H9 (cell line): ENCODE data around the gene WASF3. TPM values are rescaled to one million over a fixed set of nuclear protein-coding genes. Genes with fewer than 3 reads are reported as not detected.

Source experiments
- DNase-seq: peaks from one replicate; pipeline ENCODE4 v3.0.0-alpha.2; 2017
- H2AFZ ChIP-seq: one replicate; pipeline ENCODE4 v1.6.1; 2013; ENCODE audit warnings: mild to moderate bottlenecking, low read length, control low read depth, moderate library complexity
- H2AK5ac ChIP-seq: 2 replicates; pipeline ENCODE4 v1.6.1; 2013; ENCODE audit warnings: low read length, control low read depth, mixed read lengths; ENCODE audit not compliant: insufficient read length
- H2BK120ac ChIP-seq: one replicate; pipeline ENCODE4 v1.6.1; 2013; ENCODE audit warnings: low read depth, mild to moderate bottlenecking, low read length, control low read depth, inconsistent platforms; ENCODE audit not compliant: poor library complexity, severe bottlenecking
- H2BK12ac ChIP-seq: 2 replicates; pipeline ENCODE4 v1.6.1; 2013; ENCODE audit warnings: low read length, control low read depth, mixed read lengths, low read depth; ENCODE audit not compliant: insufficient read length
- H2BK15ac ChIP-seq: 2 replicates; pipeline ENCODE4 v1.6.1; 2013; ENCODE audit warnings: low read depth, low read length, control low read depth
- H2BK20ac ChIP-seq: one replicate; pipeline ENCODE4 v1.6.1; 2013; ENCODE audit warnings: low read depth, mild to moderate bottlenecking, low read length, control low read depth, inconsistent platforms; ENCODE audit not compliant: poor library complexity, severe bottlenecking
- H2BK5ac ChIP-seq: 2 replicates; pipeline ENCODE4 v1.6.1; 2013; ENCODE audit warnings: low read length, control low read depth, mixed read lengths; ENCODE audit not compliant: insufficient read length
- H3K14ac ChIP-seq: 2 replicates; pipeline ENCODE4 v1.6.1; 2013; ENCODE audit warnings: low read length, control low read depth; ENCODE audit not compliant: insufficient read depth
- H3K18ac ChIP-seq: 2 replicates; pipeline ENCODE4 v1.6.1; 2013; ENCODE audit warnings: low read depth, mild to moderate bottlenecking, mixed read lengths, low read length, control low read depth; ENCODE audit not compliant: insufficient read length
- H3K23ac ChIP-seq: 2 replicates; pipeline ENCODE4 v1.6.1; 2013; ENCODE audit warnings: low read length, control low read depth, mixed read lengths, low read depth; ENCODE audit not compliant: insufficient read length
- H3K23me2 ChIP-seq: 2 replicates; pipeline ENCODE4 v1.6.1; 2013; ENCODE audit warnings: low read depth, mild to moderate bottlenecking, mixed read lengths, low read length, control low read depth; ENCODE audit not compliant: insufficient read length, poor library complexity, severe bottlenecking
- H3K27ac ChIP-seq: 2 replicates; pipeline ENCODE4 v1.5.1; 2013; ENCODE audit warnings: low read length, control low read depth, mixed read lengths, low read depth; ENCODE audit not compliant: insufficient read length
- H3K27me3 ChIP-seq: 2 replicates; pipeline ENCODE4 v1.6.1; 2013; ENCODE audit warnings: low read length, control low read depth, inconsistent platforms; ENCODE audit not compliant: insufficient read depth
- H3K4ac ChIP-seq: 2 replicates; pipeline ENCODE4 v1.6.1; 2013; ENCODE audit warnings: low read depth, mild to moderate bottlenecking, control low read depth, inconsistent platforms, low read length, moderate library complexity
- H3K4me1 ChIP-seq: 2 replicates; pipeline ENCODE4 v1.6.1; 2013; ENCODE audit warnings: low read length, control low read depth, inconsistent platforms; ENCODE audit not compliant: insufficient read depth
- H3K4me2 ChIP-seq: 2 replicates; pipeline ENCODE4 v1.6.1; 2013; ENCODE audit warnings: low read length, control low read depth, mixed read lengths; ENCODE audit not compliant: insufficient read length, insufficient read depth
- H3K56ac ChIP-seq: 2 replicates; pipeline ENCODE4 v1.6.1; 2013; ENCODE audit warnings: low read depth, mild to moderate bottlenecking, mixed read lengths, low read length, control low read depth; ENCODE audit not compliant: insufficient read length
- H3K79me1 ChIP-seq: 2 replicates; pipeline ENCODE4 v1.6.1; 2013; ENCODE audit warnings: low read depth, mild to moderate bottlenecking, moderate library complexity, low read length, control low read depth, inconsistent platforms; ENCODE audit not compliant: insufficient read depth, poor library complexity, severe bottlenecking
- H3K79me2 ChIP-seq: 2 replicates; pipeline ENCODE4 v1.6.1; 2013; ENCODE audit warnings: low read length, control low read depth, inconsistent platforms; ENCODE audit not compliant: insufficient read depth
- H3K9ac ChIP-seq: 2 replicates; pipeline ENCODE4 v1.6.1; 2013; ENCODE audit warnings: low read length, control low read depth, mixed read lengths; ENCODE audit not compliant: insufficient read length; ENCODE audit errors: extremely low read depth
- H3K9me3 ChIP-seq: one replicate; pipeline ENCODE4 v1.6.1; 2013; ENCODE audit warnings: low read depth, low read length, inconsistent platforms; ENCODE audit not compliant: control insufficient read depth
- H3T11ph ChIP-seq: one replicate; pipeline ENCODE4 v1.6.1; 2013; ENCODE audit warnings: mild to moderate bottlenecking, low read length, control low read depth, inconsistent platforms
- H4K20me1 ChIP-seq: one replicate; pipeline ENCODE4 v1.6.1; 2013; ENCODE audit not compliant: control insufficient read depth, insufficient read length, insufficient read depth
- H4K5ac ChIP-seq: 2 replicates; pipeline ENCODE4 v1.6.1; 2013; ENCODE audit warnings: low read depth, mild to moderate bottlenecking, mixed read lengths, low read length, control low read depth; ENCODE audit not compliant: insufficient read length
- H4K8ac ChIP-seq: replicated peaks from 2 replicates; pipeline ENCODE4 v1.6.1; 2013; ENCODE audit warnings: low read length, control low read depth, mixed read lengths, low read depth; ENCODE audit not compliant: insufficient read length
- H4K91ac ChIP-seq: 2 replicates; pipeline ENCODE4 v1.6.1; 2013; ENCODE audit warnings: low read depth, mild to moderate bottlenecking, moderate library complexity, mixed read lengths, low read length, control low read depth; ENCODE audit not compliant: insufficient read length
- H3K27ac Mint-ChIP-seq, 3 experiments: 2 replicates in 2 of 3; 3 replicates in 1 of 3; pipeline ENCODE4 v1.8.0; 2020 to 2021; ENCODE audit warnings: mixed read lengths in 3 of 3, mild to moderate bottlenecking in 1 of 3, moderate library complexity in 1 of 3
- H3K27me3 Mint-ChIP-seq: 2 replicates; pipeline ENCODE4 v1.8.0; 2021; ENCODE audit warnings: low read depth, mild to moderate bottlenecking, moderate library complexity, mixed read lengths
- H3K36me3 Mint-ChIP-seq, 3 experiments: 2 replicates in 2 of 3; 3 replicates in 1 of 3; pipeline ENCODE4 v1.8.0; 2020 to 2021; ENCODE audit warnings: low read depth in 3 of 3, mixed read lengths in 3 of 3; ENCODE audit not compliant: insufficient read depth in 1 of 3
- H3K4me1 Mint-ChIP-seq, 2 experiments: 2 replicates each; pipeline ENCODE4 v1.8.0; 2020; ENCODE audit warnings: mixed read lengths in 2 of 2
- H3K4me3 Mint-ChIP-seq, 2 experiments: 2 replicates in 1 of 2; 3 replicates in 1 of 2; pipeline ENCODE4 v1.8.0; 2020 to 2021; ENCODE audit warnings: mild to moderate bottlenecking in 2 of 2, mixed read lengths in 2 of 2, moderate library complexity in 1 of 2
- H3K9me3 Mint-ChIP-seq, 2 experiments: 2 replicates in 1 of 2; 3 replicates in 1 of 2; pipeline ENCODE4 v1.8.0; 2020; ENCODE audit warnings: mild to moderate bottlenecking in 2 of 2, mixed read lengths in 2 of 2, moderate library complexity in 1 of 2
- WGBS: extraction: QIAGEN DNeasy Blood & Tissue Kit; methylation state at CpG from one replicate; pipeline ENCODE4 v1.1.7; 2013; ENCODE audit warnings: missing lambda C conversion rate, low lambda C conversion rate, mixed read lengths; ENCODE audit not compliant: insufficient read length; ENCODE audit errors: extremely low coverage; 5-methylcytosine and 5-hydroxymethylcytosine counted together
- total RNA-seq: library from RNA; stranded (reverse); gene quantifications from 2 replicates; pipeline ENCODE4 v1.2.1, GENCODE V29; 2021
- TF ChIP-seq, protein P1 (sequence below): fragments of 200-600 bp; sonication (generic); conservative IDR thresholded peaks from 3 replicates; pipeline ENCODE4 v1.8.0; 2021; ENCODE audit warnings: antibody characterized with exemption, mild to moderate bottlenecking

The WASF3 gene
- total RNA-seq, 1 experiment from 2014 or later, result 22.2 TPM

DNA sequence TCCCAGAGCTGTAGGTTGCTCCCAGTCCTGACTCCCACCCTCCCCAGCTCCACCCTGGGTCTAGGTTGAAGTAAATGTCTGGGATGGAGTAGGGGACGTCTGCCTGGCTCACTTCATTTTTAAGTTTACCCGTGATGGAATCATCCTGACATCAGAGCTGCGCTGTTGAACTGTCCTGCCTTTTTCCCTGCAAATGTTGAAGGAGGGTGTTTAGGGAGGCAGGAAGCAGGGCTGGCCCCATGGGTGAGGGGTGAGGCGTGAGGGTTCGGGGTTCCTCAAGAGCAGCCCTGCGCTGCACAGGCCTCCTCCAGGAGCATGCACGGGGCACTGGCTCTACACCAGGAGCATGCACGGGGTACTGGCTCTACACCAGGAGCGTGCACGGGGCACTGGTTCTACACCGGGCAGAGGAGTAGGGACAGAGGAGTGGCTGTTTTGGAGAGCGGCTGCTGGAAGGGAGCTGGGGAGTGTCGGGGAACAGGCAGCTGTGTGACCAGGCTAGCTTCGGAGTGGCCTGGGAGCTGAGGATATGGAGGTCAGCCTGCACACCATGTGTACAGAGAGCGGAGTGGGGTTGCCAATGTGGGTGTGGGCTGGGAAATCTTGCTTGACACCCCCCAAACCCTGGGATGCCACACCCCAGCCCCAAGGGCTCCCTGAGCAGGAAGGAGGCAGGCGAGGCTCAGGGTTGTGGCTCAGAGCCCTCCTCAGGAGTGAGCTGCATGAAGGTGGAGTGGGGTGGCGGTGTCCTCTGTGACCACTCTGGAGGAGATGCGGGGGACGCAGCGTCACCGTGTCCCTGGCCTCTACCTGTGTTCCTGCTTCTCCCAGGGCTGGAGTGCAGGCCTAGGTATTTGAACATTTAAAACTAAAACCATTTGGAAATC is 139.8 kb downstream of the WASF3 start:
- H3K9ac ChIP-seq, result no peak overlapping the region
- H3K9me3 ChIP-seq, result no peaks in the 10 kb centered on the region
- no peak for DNase-seq
- no peak overlapping the region for H3K23ac ChIP-seq
- no peak overlapping the region for H3K27ac ChIP-seq
- H2BK120ac ChIP-seq, result no peak overlapping the region
- Mint-ChIP-seq H3K27ac (no peak overlapping the region), H3K4me1 (peaks cover 14 to 17% of the 10 kb centered on the region in 2 experiments), H3K9me3 (no peaks in the 10 kb centered on the region; a peak in 1 of 5 replicates), H3K27me3 (peaks cover 15% of the 10 kb centered on the region), H3K36me3 (peaks cover 0 to 4% (median 0%) of the 10 kb centered on the region in 3 experiments; a peak in 4 of 7 replicates), H3K4me3 (no peak overlapping the region)
- no peak overlapping the region; the same call in 1 of the 2 replicates for H3K14ac ChIP-seq
- no peak overlapping the region for H2BK15ac ChIP-seq
- H4K5ac ChIP-seq, result no peak overlapping the region
- no peaks in the 10 kb centered on the region for H3K79me1 ChIP-seq
- no peaks in the 10 kb centered on the region for H3K27me3 ChIP-seq
- no peaks in the 10 kb centered on the region for H3K23me2 ChIP-seq
- no CpG with 5 or more reads among the region's 21 CpGs for WGBS
- no peak overlapping the region for H4K8ac ChIP-seq
- TF ChIP-seq, protein P1, sequence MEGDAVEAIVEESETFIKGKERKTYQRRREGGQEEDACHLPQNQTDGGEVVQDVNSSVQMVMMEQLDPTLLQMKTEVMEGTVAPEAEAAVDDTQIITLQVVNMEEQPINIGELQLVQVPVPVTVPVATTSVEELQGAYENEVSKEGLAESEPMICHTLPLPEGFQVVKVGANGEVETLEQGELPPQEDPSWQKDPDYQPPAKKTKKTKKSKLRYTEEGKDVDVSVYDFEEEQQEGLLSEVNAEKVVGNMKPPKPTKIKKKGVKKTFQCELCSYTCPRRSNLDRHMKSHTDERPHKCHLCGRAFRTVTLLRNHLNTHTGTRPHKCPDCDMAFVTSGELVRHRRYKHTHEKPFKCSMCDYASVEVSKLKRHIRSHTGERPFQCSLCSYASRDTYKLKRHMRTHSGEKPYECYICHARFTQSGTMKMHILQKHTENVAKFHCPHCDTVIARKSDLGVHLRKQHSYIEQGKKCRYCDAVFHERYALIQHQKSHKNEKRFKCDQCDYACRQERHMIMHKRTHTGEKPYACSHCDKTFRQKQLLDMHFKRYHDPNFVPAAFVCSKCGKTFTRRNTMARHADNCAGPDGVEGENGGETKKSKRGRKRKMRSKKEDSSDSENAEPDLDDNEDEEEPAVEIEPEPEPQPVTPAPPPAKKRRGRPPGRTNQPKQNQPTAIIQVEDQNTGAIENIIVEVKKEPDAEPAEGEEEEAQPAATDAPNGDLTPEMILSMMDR, result no peak
- H4K20me1 ChIP-seq, result no peaks in the 10 kb centered on the region
- H3K18ac ChIP-seq, result no peak overlapping the region
- H4K91ac ChIP-seq, result no peak overlapping the region
- H3K4ac ChIP-seq, result no peak overlapping the region
- no peak overlapping the region for H3T11ph ChIP-seq
- no peak overlapping the region for H2BK12ac ChIP-seq
- H3K4me1 ChIP-seq, result no peaks in the 10 kb centered on the region
- no peak overlapping the region for H2BK5ac ChIP-seq
- H2AFZ ChIP-seq, result no peak overlapping the region
- no peak overlapping the region for H3K4me2 ChIP-seq
- no peaks in the 10 kb centered on the region for H3K79me2 ChIP-seq
- no peak overlapping the region for H3K56ac ChIP-seq
- H2BK20ac ChIP-seq, result no peak overlapping the region
- no peak overlapping the region for H2AK5ac ChIP-seq
